GM21526 (cell line): ENCODE results near the gene SCGN.
"Not testable (repeated sequence)": the region's sequence is repeated elsewhere in the genome, so short reads cannot be mapped to it uniquely, and the experiment has no call there.

Experiments
- ATAC-seq: cut with Tn5 transposase; IDR thresholded peaks from one replicate; pipeline ENCODE4 v1.9.1; 2021; ENCODE audit warnings: moderate library complexity; ENCODE audit not compliant: unreplicated experiment, low FRiP score

The SCGN gene

DNA sequence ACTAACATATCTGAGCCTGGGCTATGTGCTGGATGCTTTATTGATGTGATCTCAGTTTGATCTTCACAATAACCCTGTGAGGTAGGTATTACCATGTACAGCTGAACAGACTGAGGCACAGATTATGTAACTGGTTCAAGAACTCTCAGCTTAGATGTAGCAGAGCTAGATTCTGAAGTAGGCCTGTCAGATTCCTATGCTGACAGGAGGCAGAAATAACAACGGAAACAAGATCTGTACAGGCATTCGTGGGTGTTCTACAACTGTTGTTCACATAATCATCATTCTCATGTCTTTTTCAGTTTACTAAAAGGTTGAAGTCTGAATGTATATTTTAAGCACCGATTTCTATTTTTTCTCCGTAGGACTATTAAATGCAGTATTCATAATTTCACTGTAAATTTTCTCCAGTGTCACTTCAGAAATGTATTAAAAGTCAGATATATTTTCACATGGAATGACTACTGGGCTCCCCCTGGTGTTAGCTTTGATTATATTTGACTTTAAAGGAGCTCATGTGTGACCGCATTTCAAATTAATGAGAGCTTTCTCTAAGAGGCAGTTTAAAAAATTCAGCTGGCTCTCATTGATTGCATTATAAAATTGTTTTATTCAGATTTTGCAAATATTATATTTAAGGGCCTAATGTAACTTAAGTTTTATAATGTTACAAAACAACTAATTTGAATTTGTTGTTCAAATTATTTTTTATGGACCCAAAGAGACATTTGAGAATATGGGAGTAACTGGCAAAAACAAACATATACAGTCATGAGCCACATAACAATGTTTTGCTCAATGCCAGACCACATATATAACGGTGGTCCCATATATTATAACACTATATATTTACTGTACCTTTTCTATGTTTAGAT lies 66.1 kb downstream of the SCGN start:
- ATAC-seq: no peak

DNA sequence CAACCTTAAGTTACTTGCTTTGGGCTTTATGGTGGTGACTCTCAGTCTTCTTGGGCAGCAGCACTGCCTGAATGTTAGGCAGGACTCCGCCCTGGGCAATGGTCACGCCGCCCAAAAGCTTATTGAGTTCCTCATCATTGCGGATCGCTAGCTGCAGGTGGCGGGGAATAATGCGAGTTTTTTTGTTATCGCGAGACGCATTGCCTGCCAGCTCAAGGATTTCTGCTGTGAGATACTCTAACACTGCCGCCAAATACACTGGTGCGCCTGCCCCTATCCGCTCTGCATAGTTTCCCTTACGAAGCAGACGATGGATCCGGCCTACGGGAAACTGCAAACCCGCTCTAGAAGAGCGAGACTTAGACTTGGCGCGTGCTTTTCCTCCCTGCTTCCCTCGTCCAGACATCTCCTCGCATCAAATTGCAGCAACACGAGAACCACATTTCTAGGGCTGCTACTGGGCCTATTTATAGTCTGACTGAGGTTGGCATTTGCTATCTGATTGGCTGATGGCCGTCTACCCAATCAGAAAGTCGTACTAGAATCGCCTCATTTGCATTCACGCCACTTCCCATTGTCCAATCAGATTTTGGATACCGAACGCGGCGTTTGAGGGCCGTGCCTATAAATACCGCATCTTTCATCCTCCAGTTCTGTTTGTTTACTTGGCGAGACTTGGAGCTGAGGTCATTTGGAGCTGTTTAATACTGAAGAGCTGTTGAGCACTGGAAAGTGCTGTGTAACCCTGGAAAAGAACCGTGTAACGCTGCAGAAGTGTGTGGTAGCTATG lies 74.3 kb downstream of the SCGN start:
- ATAC-seq: no peak

DNA sequence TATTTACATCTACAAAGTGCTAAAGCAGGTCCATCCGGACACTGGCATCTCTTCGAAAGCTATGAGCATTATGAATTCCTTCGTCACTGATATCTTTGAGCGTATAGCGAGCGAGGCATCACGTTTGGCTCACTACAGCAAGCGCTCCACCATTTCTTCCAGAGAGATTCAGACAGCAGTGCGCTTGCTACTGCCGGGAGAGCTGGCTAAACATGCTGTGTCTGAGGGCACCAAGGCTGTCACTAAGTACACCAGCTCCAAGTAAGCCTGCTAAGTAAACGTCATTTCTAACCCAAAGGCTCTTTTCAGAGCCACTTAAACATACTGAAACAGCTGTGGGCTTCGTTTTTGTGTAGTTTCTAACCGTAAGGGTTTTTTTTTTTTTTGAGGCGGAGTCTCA lies 75.0 kb downstream of the SCGN start:
- ATAC-seq: no peak

DNA sequence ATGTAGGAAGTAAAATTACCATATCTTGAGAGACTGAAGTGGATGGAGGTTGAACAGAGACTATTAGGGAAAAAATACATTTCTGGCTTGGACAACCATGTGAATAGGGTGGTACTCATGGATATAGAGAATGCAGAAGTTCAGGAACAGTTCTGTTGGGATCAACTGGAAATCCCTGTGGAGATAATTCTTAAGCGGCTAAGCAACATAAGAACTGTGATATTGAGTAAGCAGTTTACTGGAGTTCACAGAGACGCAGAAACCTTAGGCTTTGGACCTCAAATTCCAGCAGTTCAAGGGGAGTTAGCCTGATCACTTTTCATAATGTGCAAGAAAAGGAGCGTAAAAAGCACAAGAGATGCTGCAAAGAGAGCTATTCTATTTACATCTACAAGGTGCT lies 78.9 kb downstream of the SCGN start:
- ATAC-seq: no peak

DNA sequence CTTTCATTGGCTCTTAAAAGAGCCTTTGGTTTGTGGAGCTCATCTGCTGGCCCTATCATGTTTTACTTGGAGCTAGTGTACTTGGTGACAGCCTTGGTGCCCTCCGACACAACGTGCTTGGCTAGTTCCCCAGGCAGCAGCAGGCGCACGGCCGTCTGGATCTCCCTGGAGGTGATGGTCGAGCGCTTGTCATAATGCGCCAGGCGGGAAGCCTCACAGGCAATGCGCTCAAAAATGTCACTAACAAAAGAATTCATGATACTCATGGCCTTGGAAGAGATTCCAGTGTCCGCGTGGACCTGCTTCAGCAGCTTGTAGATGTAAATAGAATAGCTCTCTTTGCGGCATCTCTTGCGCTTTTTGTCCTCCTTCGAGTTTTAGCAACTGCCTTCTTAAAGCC lies 79.7 kb downstream of the SCGN start:
- no peak for ATAC-seq

DNA sequence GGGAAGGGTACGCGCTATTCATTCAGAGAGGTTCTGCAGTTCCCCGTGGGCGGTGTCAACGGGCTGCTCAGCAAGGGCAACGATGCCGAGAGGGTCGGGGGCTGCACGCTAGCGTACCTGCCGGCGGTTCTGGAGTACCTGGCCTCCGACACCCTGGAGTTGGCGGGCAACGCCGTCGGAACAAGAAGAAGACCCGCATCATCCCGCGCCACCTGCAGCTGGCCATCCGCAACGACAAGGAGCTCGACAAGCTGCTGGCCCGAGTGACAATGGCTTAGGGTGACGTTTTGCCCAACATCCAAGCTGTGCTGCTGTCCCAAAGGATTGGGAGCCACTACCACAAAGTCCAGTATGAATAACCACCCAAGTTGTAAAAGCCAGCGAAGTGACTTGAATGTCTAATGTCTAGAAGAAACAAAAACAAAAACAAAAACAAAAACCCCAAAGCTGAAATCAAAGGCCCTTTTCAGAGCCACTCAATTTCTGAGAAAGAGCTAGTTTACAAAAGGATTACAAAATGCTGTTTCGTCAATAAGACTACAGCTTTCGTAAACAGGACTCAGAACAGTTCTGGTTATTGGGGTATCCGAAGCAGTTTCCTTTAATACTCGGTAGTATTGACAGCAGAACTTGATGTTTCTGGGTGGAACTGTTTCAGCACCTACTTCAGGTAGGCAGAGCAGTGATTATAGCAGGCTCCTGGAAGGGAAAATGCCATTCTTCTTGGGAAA lies 80.6 kb downstream of the SCGN start:
- no peak for ATAC-seq

DNA sequence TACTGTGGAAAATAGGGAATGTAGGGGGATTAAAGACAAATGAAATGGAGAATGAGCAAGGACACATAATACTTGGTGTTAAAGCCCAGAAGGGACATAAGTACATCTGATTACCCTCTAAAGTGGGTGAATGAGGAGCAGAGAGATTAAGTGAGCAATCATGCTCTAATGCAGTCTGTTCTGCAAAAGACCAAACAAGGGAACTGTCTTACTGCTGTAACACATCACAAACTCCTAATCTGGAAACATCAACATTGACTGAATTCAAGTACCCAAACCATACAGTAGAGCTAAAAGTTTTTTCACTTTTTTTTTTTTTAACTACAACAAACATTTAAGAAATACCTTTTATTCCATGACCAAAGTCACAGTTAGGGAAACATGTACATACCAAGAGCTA lies 83.2 kb downstream of the SCGN start:
- no peak for ATAC-seq

DNA sequence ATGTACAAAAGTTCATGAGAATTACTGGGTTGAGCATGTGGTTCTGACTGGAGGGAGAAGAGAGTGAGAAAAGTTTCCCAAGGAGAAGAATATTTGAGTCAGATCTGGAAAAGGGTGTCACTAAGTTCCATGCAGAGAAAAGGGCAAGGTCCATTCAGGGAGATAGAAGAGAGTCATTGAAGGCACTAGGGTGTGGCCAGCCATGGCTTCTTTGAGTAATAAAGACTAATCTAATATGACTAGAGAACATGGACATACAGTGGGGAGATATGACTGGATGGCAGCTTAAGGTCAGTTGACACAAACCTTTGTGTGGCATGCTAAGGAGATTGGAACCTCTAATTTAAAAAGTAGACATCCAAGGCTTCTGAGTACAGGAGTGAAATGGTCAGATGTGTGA lies 91.9 kb downstream of the SCGN start:
- no peak for ATAC-seq

DNA sequence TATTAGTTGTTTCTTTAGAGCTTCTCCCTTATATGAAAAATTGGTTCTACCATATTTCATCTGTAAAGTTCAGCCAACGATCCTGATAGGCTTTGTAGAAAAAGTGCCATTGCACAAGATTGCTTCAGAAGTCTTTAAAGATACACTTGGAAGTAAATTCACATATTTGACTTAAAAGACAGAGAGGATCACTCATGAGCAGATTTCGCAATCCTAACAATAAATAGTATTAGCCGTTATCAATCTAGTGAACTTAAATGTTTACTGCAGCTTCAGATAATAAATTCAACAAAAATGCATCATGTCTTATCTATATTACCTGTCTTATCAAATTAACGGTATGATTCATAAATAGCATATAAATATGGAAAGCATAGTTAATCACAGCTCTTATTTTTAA lies 93.8 kb downstream of the SCGN start:
- ATAC-seq: no peak

DNA sequence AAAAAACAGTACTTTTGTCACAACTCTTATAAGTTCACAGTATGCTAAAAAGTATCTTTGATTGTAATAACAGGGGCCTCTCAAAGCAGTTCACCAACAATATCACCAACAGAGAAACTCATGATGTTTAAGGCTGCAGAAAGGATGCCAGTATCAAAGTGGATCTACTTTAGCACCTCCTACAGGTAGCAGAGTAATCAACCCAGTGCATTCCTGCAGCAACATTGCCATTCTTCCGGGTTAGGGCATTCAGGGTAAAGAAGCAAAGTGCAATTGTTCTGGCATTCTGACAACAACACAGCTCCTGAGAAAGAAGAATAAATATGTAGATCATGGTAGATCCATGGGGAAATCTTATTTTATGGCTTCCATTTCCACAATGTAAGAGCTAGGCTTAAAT lies 95.0 kb downstream of the SCGN start:
- ATAC-seq: no peak

DNA sequence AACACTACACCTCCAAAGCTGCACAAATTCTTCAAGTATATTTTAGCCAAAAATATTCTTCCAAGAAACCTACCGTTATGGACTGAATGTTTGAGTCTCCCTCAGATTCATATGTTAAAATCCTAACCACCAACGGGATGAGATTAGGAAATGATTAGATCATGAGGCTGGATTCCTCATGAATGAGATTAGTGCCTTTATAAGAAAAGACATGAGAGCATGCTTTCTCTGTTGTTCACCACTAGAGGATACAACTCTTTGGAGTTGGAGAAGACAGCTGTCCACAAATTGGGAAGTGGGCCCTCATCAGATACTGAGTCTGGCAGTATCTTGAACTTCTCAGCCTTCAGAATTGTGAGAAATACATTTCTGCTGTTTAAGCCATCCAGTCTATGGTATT lies 95.5 kb downstream of the SCGN start:
- no peak for ATAC-seq

DNA sequence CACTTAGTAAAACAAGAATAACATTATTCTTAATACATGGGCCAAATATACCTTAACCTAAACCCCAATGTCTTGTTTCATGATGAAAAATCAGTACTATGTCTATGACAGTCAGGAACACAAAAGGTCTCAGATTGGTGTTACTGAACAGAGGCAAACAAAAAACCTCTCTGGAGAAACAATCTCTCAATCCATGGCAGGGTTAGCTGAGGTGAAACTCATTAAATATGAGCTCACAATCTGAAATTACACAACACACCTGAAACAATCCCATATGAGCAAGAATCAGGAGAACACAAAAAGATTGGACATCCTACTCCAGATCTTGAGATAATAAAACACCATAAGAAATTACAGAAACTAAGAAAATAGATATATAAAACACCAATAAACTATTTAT lies 96.0 kb downstream of the SCGN start:
- no peak for ATAC-seq

DNA sequence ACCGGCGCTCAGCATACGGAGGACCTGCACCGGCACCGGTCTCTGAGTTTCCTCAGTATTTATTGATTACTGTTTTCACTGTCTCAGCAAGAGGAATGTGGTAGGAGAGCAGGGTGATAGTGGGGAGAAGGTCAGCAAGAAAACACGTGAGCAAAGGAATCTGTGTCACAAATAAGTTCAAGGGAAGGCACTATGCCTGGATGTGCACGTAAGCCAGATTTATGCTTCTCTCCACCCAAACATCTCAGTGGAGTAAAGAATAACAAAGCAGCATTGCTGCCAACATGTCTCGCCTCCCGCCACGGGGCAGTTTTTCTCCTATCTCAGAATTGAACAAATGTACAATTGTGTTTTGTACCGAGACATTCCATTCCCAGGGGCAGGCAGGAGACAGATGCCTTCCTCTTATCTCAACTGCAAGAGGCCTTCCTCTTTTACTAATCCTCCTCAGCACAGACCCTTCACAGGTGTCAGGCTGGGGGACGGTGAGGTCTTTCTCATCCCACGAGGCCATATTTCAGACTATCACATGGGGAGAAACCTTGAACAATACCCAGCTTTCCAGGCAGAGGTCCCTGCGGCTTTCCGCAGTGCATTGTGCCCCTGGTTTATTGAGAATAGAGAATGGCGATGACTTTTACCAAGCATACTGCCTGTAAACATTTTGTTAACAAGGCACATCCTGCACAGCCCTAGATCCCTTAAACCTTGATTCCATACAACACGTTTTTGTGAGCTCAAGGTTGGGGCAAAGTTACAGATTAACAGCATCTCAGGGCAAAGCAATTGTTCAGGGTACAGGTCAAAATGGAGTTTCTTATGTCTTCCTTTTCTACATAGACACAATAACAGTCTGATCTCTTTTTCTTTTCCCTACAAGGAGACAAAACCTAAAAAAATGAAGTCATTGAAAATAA lies 96.8 kb downstream of the SCGN start:
- ATAC-seq: not testable (repeated sequence)

DNA sequence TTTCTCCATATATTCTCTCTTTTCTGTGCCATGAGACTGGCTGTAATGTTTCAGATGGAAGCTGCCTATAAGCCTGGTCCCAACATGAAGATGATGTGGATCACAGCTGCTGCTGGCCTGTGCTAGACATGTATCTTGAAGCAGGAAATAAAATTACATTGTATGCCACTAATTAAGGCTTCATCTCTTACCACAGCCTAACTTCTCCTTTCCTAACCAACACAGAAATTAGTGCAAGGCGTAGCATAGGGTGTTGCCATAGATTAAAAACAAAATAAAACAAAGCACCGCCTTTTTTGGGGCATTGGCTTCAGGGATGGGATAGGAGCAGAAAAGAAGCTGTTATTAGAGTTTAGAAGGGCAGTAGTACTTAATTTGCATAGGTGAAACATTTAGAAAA lies 97.8 kb downstream of the SCGN start:
- ATAC-seq: no peak

DNA sequence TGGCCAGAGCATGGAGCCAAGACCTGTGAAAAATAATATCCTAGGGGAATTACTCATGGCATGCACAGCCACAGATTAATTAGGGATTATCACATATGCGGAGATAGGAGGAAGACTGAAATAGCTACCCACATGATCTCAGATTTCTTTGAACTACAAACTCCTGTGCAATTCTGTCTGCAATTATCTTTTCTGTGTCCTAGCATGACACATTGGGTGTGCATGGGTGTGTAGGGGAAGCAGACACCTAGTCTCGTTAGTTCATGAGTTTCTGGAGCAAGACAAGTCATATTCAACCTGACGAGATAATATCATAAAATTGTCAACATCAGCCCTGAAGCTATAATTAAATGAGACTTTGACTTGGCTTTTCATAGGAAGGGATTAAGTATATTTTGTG lies 98.9 kb downstream of the SCGN start:
- ATAC-seq: no peak
